Lung (tissue), 16 donors: Measurements from ENCODE around the gene GPATCH4. TPM values are rescaled to one million over a fixed set of nuclear protein-coding genes. Genes with fewer than 3 reads are reported as not detected.

ENCODE experiments used
- ATAC-seq: fragments of 200-7000 bp; cut with Tn5 transposase; one replicate; pipeline ENCODE4 v1.9.1; 2020; ENCODE audit warnings: moderate number of reproducible peaks; ENCODE audit not compliant: insufficient read depth, low FRiP score
- DNase-seq, 3 donors: peaks; one replicate each; pipeline ENCODE4 v3.0.0-alpha.2; 2013 to 2017
- H3K27ac ChIP-seq, 2 donors: one replicate each; pipeline ENCODE4 v1.5.1; 2013; ENCODE audit warnings: mild to moderate bottlenecking in 2 of 2, moderate library complexity in 2 of 2, control low read depth in 1 of 2, inconsistent platforms in 1 of 2, low read depth in 1 of 2, low read length in 1 of 2
- H3K27me3 ChIP-seq, 3 donors: one replicate each; pipeline ENCODE4 v1.5.1; 2013; ENCODE audit warnings: low read length in 2 of 3; ENCODE audit not compliant: control insufficient read depth in 3 of 3, insufficient read depth in 3 of 3
- H3K36me3 ChIP-seq, 4 donors: one replicate each; pipeline ENCODE4 v1.5.1; 2013; ENCODE audit warnings: low read length in 4 of 4, mild to moderate bottlenecking in 1 of 4, moderate library complexity in 1 of 4; ENCODE audit not compliant: control insufficient read depth in 4 of 4, insufficient read depth in 4 of 4
- H3K4me1 ChIP-seq, 5 donors: one replicate each; pipeline ENCODE4 v1.5.1; 2013; ENCODE audit warnings: low read length in 5 of 5, mild to moderate bottlenecking in 2 of 5, moderate library complexity in 1 of 5; ENCODE audit not compliant: control insufficient read depth in 5 of 5, insufficient read depth in 5 of 5
- H3K4me3 ChIP-seq: one replicate; pipeline ENCODE4 v1.5.1; 2013; ENCODE audit warnings: mild to moderate bottlenecking, control low read depth, moderate library complexity
- H3K9ac ChIP-seq, 2 donors: one replicate each; pipeline ENCODE4 v1.5.1; 2013; ENCODE audit warnings: low read length in 2 of 2, control low read depth in 1 of 2; ENCODE audit not compliant: insufficient read depth in 1 of 2
- H3K9me3 ChIP-seq, 4 donors: one replicate each; pipeline ENCODE4 v1.5.1; 2013; ENCODE audit warnings: low read length in 3 of 4, mild to moderate bottlenecking in 1 of 4, moderate library complexity in 1 of 4; ENCODE audit not compliant: control insufficient read depth in 4 of 4, insufficient read depth in 3 of 4
- CTCF ChIP-seq: IDR thresholded peaks from 2 replicates; pipeline ENCODE4 v1.5.1; 2012; ENCODE audit warnings: mild to moderate bottlenecking; ENCODE audit errors: control extremely low read depth, extremely low read depth
- WGBS, 2 donors: extraction: QIAGEN DNeasy Blood & Tissue Kit; methylation state at CpG; one replicate each; pipeline ENCODE4 v1.1.7; 2013; 5-methylcytosine and 5-hydroxymethylcytosine counted together
- long read RNA-seq, 5 donors: transcript quantifications; one replicate each; lab custom pipeline, GENCODE V29; 2026
- polyA plus RNA-seq, 2 donors: library from polyadenylated mRNA; stranded (reverse); fragments of 200-250 nt; gene quantifications; one replicate each; pipeline ENCODE4 v1.2.1, GENCODE V29; 2013
- total RNA-seq, 2 donors: library from RNA; depleted of rRNA in 1 of 2; stranded (reverse); fragments of >200 nt in 1 of 2; gene quantifications; one replicate each; pipeline ENCODE4 v1.2.1, GENCODE V29; 2014 to 2021
- donor health status: control.
- donor health status: control.
- donor health status: Bipolar disorder and iron deficiency.
- donor health status: healthy.
- donor health status: DM: yes; HTN: yes; CAD: no.

The GPATCH4 gene
- 10 to 100 TPM; 11.9 to 30.6 TPM for total RNA-seq
- polyA plus RNA-seq, result 10 to 100 TPM; 18.6 to 34.3 TPM
- long read RNA-seq, donor 1, transcript GPATCH4-201 (8 exons, 1,972 nt), result major isoform, 6 of 12 reads
- long read RNA-seq, donor 1, transcript GPATCH4-214 (2 exons, 552 nt), result minor isoform, 5 of 12 reads
- long read RNA-seq, donor 1, partial matches to known transcripts, result 0 of 12 reads
- long read RNA-seq, donor 1, other reads (novel, unspliced or antisense), result 0 of 12 reads
- long read RNA-seq, donor 2, partial matches to known transcripts, result 0 of 3 reads
- long read RNA-seq, donor 2, other reads (novel, unspliced or antisense), result 0 of 3 reads
- long read RNA-seq, donor 3, transcript GPATCH4-201 (8 exons, 1,972 nt), result major isoform, 7 of 10 reads
- long read RNA-seq, donor 3, partial matches to known transcripts, result 0 of 10 reads
- long read RNA-seq, donor 3, other reads (novel, unspliced or antisense), result 0 of 10 reads
- long read RNA-seq, donor 4, partial matches to known transcripts, result 0 of 5 reads
- long read RNA-seq, donor 4, other reads (novel, unspliced or antisense), result 0 of 5 reads
- long read RNA-seq, donor 5, transcript GPATCH4-201 (8 exons, 1,972 nt), result major isoform, 12 of 13 reads
- long read RNA-seq, donor 5, partial matches to known transcripts, result 0 of 13 reads
- long read RNA-seq, donor 5, other reads (novel, unspliced or antisense), result 0 of 13 reads

GRCh38 chr1:156601122-156601830, at the start of gene GPATCH4:
TSS of gene GPATCH4 (minus strand) at chr1:156601479.
- peak; percentile 83 for ATAC-seq
- 0 to 1% methylated on average over 35 of the region's 35 CpGs for WGBS, 2 donors

GRCh38 chr1:156648951-156649350, 47.7 kb upstream of the GPATCH4 start:
- TF ChIP-seq CTCF, result no peak
- 16 to 23% methylated on average over 2 of the region's 2 CpGs for WGBS, 2 donors
- ATAC-seq, result no peak

More at GRCh38 chr1:156601122-156601830, at the start of gene GPATCH4:
- Histone ChIP-seq H3K9me3 (no peaks in the 10 kb centered on the region), H3K36me3 (peaks cover 3 to 14% (median 10%) of the 10 kb centered on the region in 4 donors), H3K4me1 (peaks cover 3 to 10% (median 6%) of the 10 kb centered on the region in 5 donors), H3K9ac (peak within 1 kb of the TSS; percentile 31 to 73), H3K27me3 (no peaks in the 10 kb centered on the region), H3K27ac (peak within 1 kb of the TSS; percentile 34 to 63), H3K4me3 (peak within 1 kb of the TSS; percentile 75)
- peak; percentile 84 to 89 (median 87) for DNase-seq
- no peak for TF ChIP-seq CTCF

GRCh38 chr1:156648496-156648895, 47.2 kb upstream of the GPATCH4 start:
- Histone ChIP-seq H3K27me3 (peaks cover 10 to 64% (median 36%) of the 10 kb centered on the region in 3 donors), H3K27ac (no peak overlapping the region), H3K9me3 (peaks cover 0 to 2% (median 0%) of the 10 kb centered on the region in 4 donors), H3K4me1 (no peaks in the 10 kb centered on the region), H3K9ac (no peak overlapping the region), H3K36me3 (no peaks in the 10 kb centered on the region), H3K4me3 (no peak overlapping the region)
- ATAC-seq (no peak), DNase-seq (no peak)
- WGBS, 2 donors, result 76 to 81% methylated on average over 10 of the region's 10 CpGs
- no peak for TF ChIP-seq CTCF

More at GRCh38 chr1:156648951-156649350, 47.7 kb upstream of the GPATCH4 start:
- H3K9me3 ChIP-seq, result peaks cover 0 to 2% (median 0%) of the 10 kb centered on the region in 4 donors
- no peaks in the 10 kb centered on the region for H3K4me1 ChIP-seq
- peak in 1 of 3 donors; percentile 9 for DNase-seq
- H3K9ac ChIP-seq, result no peak overlapping the region
- no peak overlapping the region for H3K4me3 ChIP-seq
- H3K27ac ChIP-seq, result no peak overlapping the region
- H3K36me3 ChIP-seq, result no peaks in the 10 kb centered on the region
- H3K27me3 ChIP-seq, result peaks cover 10 to 64% (median 33%) of the 10 kb centered on the region in 3 donors
